ENCODE results near the gene SLCO3A1.
A peak's percentile ranks its signal among the peaks of the same experiment; 100 is the strongest.

The SLCO3A1 gene

DNA sequence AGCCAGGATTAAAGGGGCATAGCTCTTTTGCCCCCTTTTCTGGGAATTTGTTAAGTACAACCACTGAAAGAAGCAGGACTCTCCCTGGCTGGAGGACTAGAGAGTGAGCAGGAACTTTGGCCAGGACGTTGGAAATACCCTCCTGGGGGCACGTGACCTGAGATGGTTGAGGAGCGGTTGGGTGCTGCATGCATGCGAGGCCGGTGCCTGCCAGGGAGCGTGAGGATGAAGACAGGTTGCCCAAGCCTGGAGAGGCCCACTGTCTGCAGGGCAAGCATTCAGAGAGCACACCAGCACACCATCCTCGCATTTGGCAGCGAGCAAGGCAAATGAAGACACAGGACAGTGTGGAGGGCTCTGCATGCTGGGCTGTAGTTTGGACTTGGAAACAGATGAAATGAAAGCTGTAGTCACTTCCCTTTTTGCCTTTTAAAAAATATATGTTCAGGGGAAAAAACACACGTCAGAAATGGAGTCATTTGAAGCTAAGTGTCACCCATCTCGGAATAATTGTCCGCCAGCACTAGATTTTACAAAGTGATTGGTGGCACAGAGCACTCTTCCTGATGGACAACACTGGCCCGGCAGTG lies 217.6 kb downstream of the SLCO3A1 start:
- H4K8ac ChIP-seq (ENCODE audit: low read depth, low read length) = no peak overlapping the region
- H3K9ac ChIP-seq (ENCODE audit: low read length) = no peak overlapping the region
- H4K12ac ChIP-seq (ENCODE audit: low read depth, low read length) = no peak overlapping the region
- peak; percentile 9 to 33 for DNase-seq
- H2BK120ac ChIP-seq (ENCODE audit: insufficient read depth, low read length, poor library complexity) = no peak overlapping the region
- H3K27me3 ChIP-seq (ENCODE audit: insufficient read depth, low read length) = no peaks in the 10 kb centered on the region
- H3K27ac ChIP-seq (ENCODE audit: low read depth, low read length) = no peak overlapping the region
- no peak overlapping the region for H3K4me3 ChIP-seq (ENCODE audit: low read depth, low read length)
- H3K4me1 ChIP-seq (ENCODE audit: control insufficient read depth in 1 of 2, insufficient read depth in 2 of 2, low read length in 2 of 2) = peaks cover 0 to 3% of the 10 kb centered on the region in 2 experiments
- no peak overlapping the region for H3K14ac ChIP-seq (ENCODE audit: low read length)
- H2BK12ac ChIP-seq (ENCODE audit: low read length) = no peak overlapping the region
- H3K36me3 ChIP-seq (ENCODE audit: control insufficient read depth in 1 of 2, insufficient read depth in 2 of 2, low read length in 2 of 2) = no peaks in the 10 kb centered on the region
- H3K4me2 ChIP-seq (ENCODE audit: low read length) = no peak overlapping the region
- no peak overlapping the region for H3K23ac ChIP-seq (ENCODE audit: low read length)
- no peaks in the 10 kb centered on the region for H3K79me2 ChIP-seq (ENCODE audit: control insufficient read depth, insufficient read depth, low read length, poor library complexity)
- no peak overlapping the region for H3K4ac ChIP-seq (ENCODE audit: low read depth, low read length)
- H2AFZ ChIP-seq (ENCODE audit: insufficient read depth, low read length, poor library complexity) = no peak overlapping the region
- no CpG with 5 or more reads among the region's 12 CpGs for WGBS (ENCODE audit: extremely low coverage, insufficient coverage, insufficient read length)
- no peak overlapping the region for H3K18ac ChIP-seq (ENCODE audit: low read length)
- no peaks in the 10 kb centered on the region for H3K79me1 ChIP-seq (ENCODE audit: low read length)
- H2BK5ac ChIP-seq (ENCODE audit: low read depth, low read length, poor library complexity) = no peak overlapping the region
- no peak overlapping the region for H2AK5ac ChIP-seq (ENCODE audit: low read length)
- H3K9me3 ChIP-seq (ENCODE audit: insufficient read depth, low read depth, low read length) = peaks cover 3% of the 10 kb centered on the region
- H4K91ac ChIP-seq (ENCODE audit: low read depth, low read length) = no peak overlapping the region

GRCh38 chr15:92073044-92073785 lies 219.7 kb downstream of the SLCO3A1 start:
- Histone ChIP-seq H2BK5ac (ENCODE audit: low read depth, low read length, poor library complexity) (no peak overlapping the region), H3K14ac (ENCODE audit: low read length) (no peak overlapping the region), H3K18ac (ENCODE audit: low read length) (no peak overlapping the region), H3K9ac (ENCODE audit: low read length) (no peak overlapping the region), H3K27ac (ENCODE audit: low read depth, low read length) (no peak overlapping the region), H3K4me2 (ENCODE audit: low read length) (no peak overlapping the region), H3K36me3 (ENCODE audit: control insufficient read depth in 1 of 2, insufficient read depth in 2 of 2, low read length in 2 of 2) (no peaks in the 10 kb centered on the region), H2AK5ac (ENCODE audit: low read length) (no peak overlapping the region), H3K4me3 (ENCODE audit: low read depth, low read length) (no peak overlapping the region), H3K9me3 (ENCODE audit: insufficient read depth, low read depth, low read length) (peaks cover 3% of the 10 kb centered on the region), H3K4ac (ENCODE audit: low read depth, low read length) (no peak overlapping the region), H2AFZ (ENCODE audit: insufficient read depth, low read length, poor library complexity) (no peak overlapping the region), H3K4me1 (ENCODE audit: control insufficient read depth in 1 of 2, insufficient read depth in 2 of 2, low read length in 2 of 2) (peaks cover 0 to 3% of the 10 kb centered on the region in 2 experiments), H2BK120ac (ENCODE audit: insufficient read depth, low read length, poor library complexity) (no peak overlapping the region), H4K91ac (ENCODE audit: low read depth, low read length) (no peak overlapping the region), H3K79me1 (ENCODE audit: low read length) (no peaks in the 10 kb centered on the region), H2BK12ac (ENCODE audit: low read length) (no peak overlapping the region), H3K27me3 (ENCODE audit: insufficient read depth, low read length) (no peaks in the 10 kb centered on the region), H4K12ac (ENCODE audit: low read depth, low read length) (no peak overlapping the region), H3K23ac (ENCODE audit: low read length) (no peak overlapping the region), H3K79me2 (ENCODE audit: control insufficient read depth, insufficient read depth, low read length, poor library complexity) (no peaks in the 10 kb centered on the region), H4K8ac (ENCODE audit: low read depth, low read length) (no peak overlapping the region)
- no peak for DNase-seq
- no CpG with 5 or more reads among the region's 9 CpGs for WGBS (ENCODE audit: extremely low coverage, insufficient coverage, insufficient read length)

DNA sequence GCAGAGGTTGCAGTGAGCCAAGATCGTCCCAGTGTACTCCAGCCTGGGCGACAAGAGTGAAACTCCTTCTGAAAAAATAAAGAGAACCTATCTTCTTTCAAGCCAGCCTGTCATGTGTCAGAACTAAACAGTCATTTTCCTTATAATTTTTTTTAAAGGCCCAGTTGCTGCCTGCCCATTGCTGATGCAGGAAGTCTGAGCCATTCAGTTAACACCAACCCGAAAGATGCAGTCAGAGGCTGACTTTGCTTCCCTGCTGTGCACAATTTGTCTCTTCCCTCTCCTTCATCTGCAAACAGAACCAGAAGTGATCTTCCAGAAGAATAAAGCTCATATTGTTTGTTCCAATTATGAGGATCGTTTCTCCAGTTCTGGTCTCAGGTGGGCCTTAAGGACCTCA lies 220.6 kb downstream of the SLCO3A1 start:
- H3K4me2 ChIP-seq (ENCODE audit: low read length) = no peak overlapping the region
- no peak overlapping the region for H3K9ac ChIP-seq (ENCODE audit: low read length)
- H3K27ac ChIP-seq (ENCODE audit: low read depth, low read length) = no peak overlapping the region
- H3K36me3 ChIP-seq (ENCODE audit: control insufficient read depth in 1 of 2, insufficient read depth in 2 of 2, low read length in 2 of 2) = no peaks in the 10 kb centered on the region
- H2BK5ac ChIP-seq (ENCODE audit: low read depth, low read length, poor library complexity) = no peak overlapping the region
- H3K18ac ChIP-seq (ENCODE audit: low read length) = no peak overlapping the region
- H3K4ac ChIP-seq (ENCODE audit: low read depth, low read length) = no peak overlapping the region
- H3K23ac ChIP-seq (ENCODE audit: low read length) = no peak overlapping the region
- H2AK5ac ChIP-seq (ENCODE audit: low read length) = no peak overlapping the region
- no peak overlapping the region for H4K91ac ChIP-seq (ENCODE audit: low read depth, low read length)
- H3K14ac ChIP-seq (ENCODE audit: low read length) = no peak overlapping the region
- H3K4me1 ChIP-seq (ENCODE audit: control insufficient read depth in 1 of 2, insufficient read depth in 2 of 2, low read length in 2 of 2) = peaks cover 0 to 3% of the 10 kb centered on the region in 2 experiments
- H2BK120ac ChIP-seq (ENCODE audit: insufficient read depth, low read length, poor library complexity) = no peak overlapping the region
- no peaks in the 10 kb centered on the region for H3K27me3 ChIP-seq (ENCODE audit: insufficient read depth, low read length)
- peaks cover 3% of the 10 kb centered on the region for H3K9me3 ChIP-seq (ENCODE audit: insufficient read depth, low read depth, low read length)
- no peak for DNase-seq
- no peak overlapping the region for H4K8ac ChIP-seq (ENCODE audit: low read depth, low read length)
- no peak overlapping the region for H3K4me3 ChIP-seq (ENCODE audit: low read depth, low read length)
- no peaks in the 10 kb centered on the region for H3K79me2 ChIP-seq (ENCODE audit: control insufficient read depth, insufficient read depth, low read length, poor library complexity)
- WGBS (ENCODE audit: extremely low coverage, insufficient coverage, insufficient read length) = no CpG with 5 or more reads among the region's 4 CpGs
- H2AFZ ChIP-seq (ENCODE audit: insufficient read depth, low read length, poor library complexity) = no peak overlapping the region
- no peak overlapping the region for H2BK12ac ChIP-seq (ENCODE audit: low read length)
- no peak overlapping the region for H4K12ac ChIP-seq (ENCODE audit: low read depth, low read length)
- H3K79me1 ChIP-seq (ENCODE audit: low read length) = no peaks in the 10 kb centered on the region

DNA sequence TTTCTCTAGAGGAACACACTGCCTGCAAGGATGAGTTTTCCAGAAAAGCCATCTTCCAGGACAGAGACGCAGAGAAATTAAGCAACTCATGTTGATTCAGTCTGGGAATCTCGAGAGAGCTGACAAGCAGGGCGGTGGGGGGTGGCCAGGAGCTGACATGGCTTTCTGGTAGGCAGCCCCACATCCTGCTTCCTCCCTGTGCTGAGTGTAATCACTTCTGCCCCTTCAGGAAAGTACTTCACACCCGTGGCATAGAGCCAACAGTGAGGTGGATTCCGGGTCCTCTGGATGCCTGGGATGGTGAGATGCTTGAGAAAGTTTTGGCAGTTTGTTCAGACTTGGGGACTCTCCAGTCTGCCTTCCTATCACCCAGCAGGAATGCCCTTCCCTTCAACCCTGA lies 221.1 kb downstream of the SLCO3A1 start:
- H3K23ac ChIP-seq (ENCODE audit: low read length) = no peak overlapping the region
- H3K18ac ChIP-seq (ENCODE audit: low read length) = no peak overlapping the region
- H2AK5ac ChIP-seq (ENCODE audit: low read length) = no peak overlapping the region
- H3K4me2 ChIP-seq (ENCODE audit: low read length) = no peak overlapping the region
- no peaks in the 10 kb centered on the region for H3K27me3 ChIP-seq (ENCODE audit: insufficient read depth, low read length)
- no peak overlapping the region for H2BK5ac ChIP-seq (ENCODE audit: low read depth, low read length, poor library complexity)
- H3K14ac ChIP-seq (ENCODE audit: low read length) = no peak overlapping the region
- H2AFZ ChIP-seq (ENCODE audit: insufficient read depth, low read length, poor library complexity) = no peak overlapping the region
- no peaks in the 10 kb centered on the region for H3K79me2 ChIP-seq (ENCODE audit: control insufficient read depth, insufficient read depth, low read length, poor library complexity)
- no peak overlapping the region for H3K4ac ChIP-seq (ENCODE audit: low read depth, low read length)
- no peaks in the 10 kb centered on the region for H3K79me1 ChIP-seq (ENCODE audit: low read length)
- no CpG with 5 or more reads among the region's 5 CpGs for WGBS (ENCODE audit: extremely low coverage, insufficient coverage, insufficient read length)
- H3K4me1 ChIP-seq (ENCODE audit: control insufficient read depth in 1 of 2, insufficient read depth in 2 of 2, low read length in 2 of 2) = no peaks in the 10 kb centered on the region
- no peak overlapping the region for H4K12ac ChIP-seq (ENCODE audit: low read depth, low read length)
- no peak overlapping the region for H3K4me3 ChIP-seq (ENCODE audit: low read depth, low read length)
- H4K8ac ChIP-seq (ENCODE audit: low read depth, low read length) = no peak overlapping the region
- no peak overlapping the region for H3K27ac ChIP-seq (ENCODE audit: low read depth, low read length)
- no peaks in the 10 kb centered on the region for H3K36me3 ChIP-seq (ENCODE audit: control insufficient read depth in 1 of 2, insufficient read depth in 2 of 2, low read length in 2 of 2)
- H3K9ac ChIP-seq (ENCODE audit: low read length) = no peak overlapping the region
- H2BK12ac ChIP-seq (ENCODE audit: low read length) = no peak overlapping the region
- peak in 1 of 2 donors; percentile 40 for DNase-seq
- no peak overlapping the region for H2BK120ac ChIP-seq (ENCODE audit: insufficient read depth, low read length, poor library complexity)
- H4K91ac ChIP-seq (ENCODE audit: low read depth, low read length) = no peak overlapping the region
- H3K9me3 ChIP-seq (ENCODE audit: insufficient read depth, low read depth, low read length) = peaks cover 3% of the 10 kb centered on the region
